CD4-positive, alpha-beta T cell (primary cell): Measurements from ENCODE around the gene LGI4. TPM values are rescaled to one million over a fixed set of nuclear protein-coding genes. Genes with fewer than 3 reads are reported as not detected.
A peak's percentile ranks its signal among the peaks of the same experiment; 100 is the strongest.
"Not testable (repeated sequence)": the region's sequence is repeated elsewhere in the genome, so short reads cannot be mapped to it uniquely, and the experiment has no call there.

Source experiments
- ATAC-seq: fragments of 200-7000 bp; cut with Tn5 transposase; one replicate; pipeline ENCODE4 v1.10.0; 2022; ENCODE audit warnings: mild to moderate bottlenecking; ENCODE audit not compliant: poor library complexity
- CTCF ChIA-PET: fragments of 350-600 bp; sonication (Branson Sonifier 250); formaldehyde crosslinking; loops from one replicate; lab custom pipeline; 2021; ENCODE audit warnings: antibody characterized with exemption, inconsistent platforms; lab: Charles Lee
- POLR2A ChIA-PET: fragments of 350-600 bp; sonication (Branson Sonifier 250); formaldehyde crosslinking; loops from one replicate; lab custom pipeline; 2021; ENCODE audit warnings: antibody characterized with exemption, inconsistent platforms; lab: Charles Lee
- DNase-seq, 14 experiments: peaks; one replicate each; pipeline ENCODE4 v3.0.0-alpha.2; 2013 to 2020; ENCODE audit warnings: mixed read lengths in 2 of 14
- H3K27ac ChIP-seq, 2 donors: one replicate each; pipeline versions ENCODE4 v1.5.1 to v1.7.0; 2013; ENCODE audit warnings: low read length in 2 of 2, low read depth in 1 of 2, mild to moderate bottlenecking in 1 of 2
- H3K27me3 ChIP-seq, 2 experiments: 1 replicate in 1 of 2; 2 replicates in 1 of 2; pipeline versions ENCODE4 v1.6.1 to v1.7.0; 2013; ENCODE audit warnings: low read length in 2 of 2, control low read depth in 1 of 2, mild to moderate bottlenecking in 1 of 2, moderate library complexity in 1 of 2; ENCODE audit not compliant: insufficient read depth in 2 of 2, control insufficient read depth in 1 of 2
- H3K36me3 ChIP-seq: one replicate; pipeline ENCODE4 v1.6.1; 2013; ENCODE audit warnings: low read length, control low read depth; ENCODE audit not compliant: insufficient read depth
- H3K4me1 ChIP-seq: one replicate; pipeline ENCODE4 v1.6.1; 2013; ENCODE audit warnings: low read length, control low read depth; ENCODE audit not compliant: insufficient read depth
- H3K4me3 ChIP-seq: one replicate; pipeline ENCODE4 v1.5.1; 2013; ENCODE audit warnings: mild to moderate bottlenecking, low read length, moderate library complexity
- H3K9me3 ChIP-seq, 2 experiments: 1 replicate in 1 of 2; 2 replicates in 1 of 2; pipeline versions ENCODE4 v1.6.1 to v1.7.0; 2013; ENCODE audit warnings: low read length in 2 of 2, mild to moderate bottlenecking in 2 of 2, control low read depth in 1 of 2, moderate library complexity in 1 of 2; ENCODE audit not compliant: control insufficient read depth in 1 of 2, insufficient read depth in 1 of 2
- H3K27ac Mint-ChIP-seq: one replicate; pipeline ENCODE4 v1.8.0; 2020; ENCODE audit warnings: mixed read lengths
- H3K27me3 Mint-ChIP-seq: one replicate; pipeline ENCODE4 v1.8.0; 2021; ENCODE audit warnings: mixed read lengths
- H3K36me3 Mint-ChIP-seq: one replicate; pipeline ENCODE4 v1.8.0; 2021; ENCODE audit warnings: low read depth, mixed read lengths
- H3K4me1 Mint-ChIP-seq: one replicate; pipeline ENCODE4 v1.8.0; 2021; ENCODE audit warnings: low read depth, mixed read lengths
- H3K4me3 Mint-ChIP-seq: one replicate; pipeline ENCODE4 v1.8.0; 2020; ENCODE audit warnings: mild to moderate bottlenecking, mixed read lengths
- H3K9me3 Mint-ChIP-seq: one replicate; pipeline ENCODE4 v1.8.0; 2020; ENCODE audit warnings: mixed read lengths
- CTCF ChIP-seq: fragments of 200-600 bp; IDR thresholded peaks from one replicate; pipeline ENCODE4 v1.8.0; 2022; ENCODE audit warnings: antibody characterized with exemption, mild to moderate bottlenecking
- intact Hi-C, 2 experiments: fragments of 100-400 bp; cut with DNase I in 1 of 2; cut with micrococcal nuclease in 1 of 2; formaldehyde crosslinking; loops; one replicate each; pipeline versions ENCODE4 v1.15.1 to v1.9.0; 2023 to 2025; cut with DNase I, micrococcal nuclease
- total RNA-seq, 174 experiments: library from RNA in 2 of 174; stranded (reverse) in 2 of 174; gene quantifications; one replicate each; pipeline ENCODE4 v1.2.3 and lab custom pipeline; 2021 to 2026

The LGI4 gene
- total RNA-seq, 2 experiments from 2014 or later, result 0.69 to 0.70 TPM

DNA sequence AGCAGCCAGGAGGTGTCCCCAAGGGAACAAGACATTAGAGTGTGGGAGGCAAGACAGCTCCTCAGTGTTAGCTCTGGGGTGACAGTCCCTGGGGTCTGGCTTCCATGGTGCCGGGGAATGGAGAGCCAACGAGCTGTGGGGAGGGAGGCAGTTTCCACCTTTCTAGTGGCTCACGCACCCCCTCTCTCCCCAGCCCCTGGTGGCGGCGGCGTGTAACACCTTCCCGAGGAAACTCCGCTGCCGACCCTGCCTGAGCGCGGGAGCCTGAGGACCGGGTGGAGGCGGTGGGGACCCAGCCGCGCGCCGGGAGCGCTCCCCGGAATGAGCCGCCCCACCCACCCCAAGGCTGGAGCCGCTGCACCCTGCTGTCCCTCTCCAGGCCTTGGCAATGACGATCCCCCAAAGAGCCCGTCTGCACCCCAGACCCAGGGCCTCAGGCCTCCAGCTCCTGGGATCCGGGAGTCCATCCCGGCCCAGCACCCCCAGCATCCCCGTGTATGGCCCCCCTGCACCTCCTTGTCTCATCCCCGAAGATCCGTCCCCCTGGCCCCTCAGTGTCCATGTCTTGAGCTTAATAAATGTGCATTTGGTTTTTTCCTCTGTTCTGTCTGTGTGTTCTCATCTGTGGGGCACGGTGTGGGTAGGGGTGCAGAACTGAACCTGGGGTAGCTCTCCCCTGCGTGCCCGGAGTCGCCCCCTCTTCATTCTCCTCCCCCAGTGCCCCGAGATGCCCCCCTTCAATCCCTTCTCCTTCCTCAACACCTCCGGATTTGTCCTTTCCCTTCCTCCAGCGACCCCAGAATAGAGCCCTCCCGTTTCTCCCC lies 19.1 kb upstream of the LGI4 start:
- H3K4me1 Mint-ChIP-seq, result peaks cover 64% of the 10 kb centered on the region

DNA sequence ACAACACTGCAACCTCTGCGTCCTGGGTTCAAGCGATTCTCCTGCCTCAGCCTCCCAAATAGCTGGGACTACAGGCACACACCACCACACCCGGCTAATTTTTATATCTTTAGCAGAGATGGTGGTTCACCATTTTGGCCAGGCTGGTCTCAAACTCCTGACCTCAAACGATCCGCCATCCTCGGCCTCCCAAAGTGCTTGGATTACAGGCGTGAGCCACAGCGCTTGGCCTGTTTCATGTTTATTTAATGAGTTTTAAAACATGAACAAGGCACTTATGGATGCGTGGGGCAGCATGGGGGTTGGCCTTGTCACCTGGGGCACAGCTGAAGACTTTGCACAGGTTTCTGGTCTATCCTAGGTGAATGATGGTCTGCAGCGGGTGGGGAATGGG lies 18.3 kb upstream of the LGI4 start:
- ChIA-PET POLR2A (interaction anchor here (0.8 to 3.1 kb wide), 13 partner anchors 8 to 309 kb away, joined by 3 to 56 read pairs (median 8); partner anchors contain the start of genes FXYD7 and USF2), CTCF (interaction anchor here (0.8 to 3.3 kb wide), 13 partner anchors 8 to 310 kb away, joined by 3 to 46 read pairs (median 5); partner anchors contain the start of gene FXYD7)
- intact Hi-C loops, result loop anchor here in 1 of 2 experiments (5.0 kb wide), 1 partner anchor 54 kb away; no protein-coding TSS in a partner anchor
- H3K27me3 ChIP-seq, ATAC-seq, H3K27me3 Mint-ChIP-seq, H3K9me3 Mint-ChIP-seq, DNase-seq, H3K9me3 ChIP-seq: not testable (repeated sequence)
- Mint-ChIP-seq H3K4me3 (peak overlapping the region; percentile 98), H3K27ac (peak overlapping the region; percentile 98), H3K4me1 (peaks cover 56% of the 10 kb centered on the region), H3K36me3 (peaks cover 43% of the 10 kb centered on the region)
- Histone ChIP-seq H3K4me1 (peaks cover 41% of the 10 kb centered on the region), H3K36me3 (peaks cover 20% of the 10 kb centered on the region), H3K4me3 (peak overlapping the region; percentile 99), H3K27ac (peak overlapping the region in 1 of 2 donors; percentile 89)

More for the DNA sequence above, 19.1 kb upstream of the LGI4 start:
- H3K36me3 ChIP-seq, result peaks cover 27% of the 10 kb centered on the region
- Mint-ChIP-seq H3K27me3 (no peaks in the 10 kb centered on the region), H3K9me3 (no peaks in the 10 kb centered on the region), H3K27ac (peak overlapping the region; percentile 98), H3K36me3 (peaks cover 50% of the 10 kb centered on the region), H3K4me3 (peak overlapping the region; percentile 98)
- DNase-seq (peak; percentile 63 to 87 (median 72)), ATAC-seq (peak; percentile 62)
- TF ChIP-seq CTCF, result peak; percentile 84
- H3K27ac ChIP-seq, result peak overlapping the region; percentile 80 to 89
- CTCF ChIA-PET, result interaction anchor here (0.6 to 3.3 kb wide), 20 partner anchors 8 to 775 kb away, joined by 3 to 46 read pairs (median 4); partner anchors contain the start of gene FXYD7
- H3K27me3 ChIP-seq, result no peaks in the 10 kb centered on the region
- peaks cover 49% of the 10 kb centered on the region for H3K4me1 ChIP-seq
- H3K4me3 ChIP-seq, result peak overlapping the region; percentile 99
- POLR2A ChIA-PET, result interaction anchor here (0.6 to 3.1 kb wide), 25 partner anchors 8 to 309 kb away, joined by 3 to 56 read pairs (median 5); partner anchors contain the start of genes FXYD7 and USF2
- H3K9me3 ChIP-seq, result no peaks in the 10 kb centered on the region
- intact Hi-C loops, result loop anchor here (2.0 to 5.0 kb wide), 4 partner anchors 13 to 63 kb away; no protein-coding TSS in a partner anchor

GRCh38 chr19:35151273-35152065 lies 16.6 kb upstream of the LGI4 start:
- ChIA-PET CTCF (no interaction called here), POLR2A (no interaction called here)
- Mint-ChIP-seq H3K27me3 (no peaks in the 10 kb centered on the region), H3K4me1 (peaks cover 42% of the 10 kb centered on the region), H3K36me3 (peaks cover 26% of the 10 kb centered on the region), H3K4me3 (peak overlapping the region; percentile 65), H3K9me3 (no peaks in the 10 kb centered on the region), H3K27ac (no peak overlapping the region)
- TF ChIP-seq CTCF, result no peak
- DNase-seq, result no peak
- intact Hi-C loops, result loop anchor here in 1 of 2 experiments (5.0 kb wide), 1 partner anchor 56 kb away; no protein-coding TSS in a partner anchor
- H3K27ac ChIP-seq, result no peak overlapping the region
- H3K36me3 ChIP-seq, result peaks cover 4% of the 10 kb centered on the region
- H3K4me3 ChIP-seq, result no peak overlapping the region
- ATAC-seq, result no peak
- H3K27me3 ChIP-seq, result no peaks in the 10 kb centered on the region
- no peaks in the 10 kb centered on the region for H3K9me3 ChIP-seq
- peaks cover 25% of the 10 kb centered on the region for H3K4me1 ChIP-seq
